CD1c-positive myeloid dendritic cell (primary cell): ENCODE data around the gene LAMA2.

Experiments
- DNase-seq: peaks from one replicate; pipeline ENCODE4 v3.0.0-alpha.2; 2016; ENCODE audit errors: extremely low spot score

The LAMA2 gene

GRCh38 chr6:128882991-128883611 lies at the start of gene LAMA2:
LAMA2 (plus strand) TSS chr6:128883138; CDS start chr6:128883246, 108 bp downstream.
- no peak for DNase-seq

GRCh38 chr6:128836761-128837160 lies 46.2 kb upstream of the LAMA2 start:
- DNase-seq: no peak

GRCh38 chr6:128841518-128841917 lies 41.4 kb upstream of the LAMA2 start:
- no peak for DNase-seq

GRCh38 chr6:128844598-128844997 lies 38.3 kb upstream of the LAMA2 start:
- DNase-seq: no peak

GRCh38 chr6:128847431-128848210 lies 35.3 kb upstream of the LAMA2 start:
- DNase-seq: no peak

- DNase-seq: no peak
These were observed 34.6 kb upstream of the LAMA2 start for GRCh38 chr6:128848212-128848935.

GRCh38 chr6:128855581-128856085 lies 27.3 kb upstream of the LAMA2 start:
- no peak for DNase-seq

GRCh38 chr6:128857806-128858205 lies 25.1 kb upstream of the LAMA2 start:
- DNase-seq: no peak

- DNase-seq: no peak
These were observed 22.2 kb upstream of the LAMA2 start for GRCh38 chr6:128860782-128861181.

GRCh38 chr6:128863983-128864382 lies 19.0 kb upstream of the LAMA2 start:
- DNase-seq: no peak

- no peak for DNase-seq
These were observed 12.2 kb upstream of the LAMA2 start for GRCh38 chr6:128870746-128871145.

- DNase-seq: no peak
These were observed 8.1 kb upstream of the LAMA2 start for GRCh38 chr6:128874863-128875262.

GRCh38 chr6:128882560-128882959 lies 378 bp upstream of the LAMA2 start:
- DNase-seq: no peak

GRCh38 chr6:128883906-128884305 lies 968 bp downstream of the LAMA2 start:
- DNase-seq: no peak

- DNase-seq: no peak
These were observed 2.4 kb downstream of the LAMA2 start for GRCh38 chr6:128885381-128885780.

- DNase-seq: no peak
These were observed 3.8 kb downstream of the LAMA2 start for GRCh38 chr6:128886706-128887105.

GRCh38 chr6:128888444-128889175 lies 5.7 kb downstream of the LAMA2 start:
- no peak for DNase-seq

- DNase-seq: no peak
These were observed 6.9 kb downstream of the LAMA2 start for GRCh38 chr6:128889870-128890269.

- no peak for DNase-seq
These were observed 9.1 kb downstream of the LAMA2 start for GRCh38 chr6:128892079-128892478.

- DNase-seq: no peak
These were observed 16.6 kb downstream of the LAMA2 start for GRCh38 chr6:128899341-128900050.

- DNase-seq: no peak
These were observed 20.8 kb downstream of the LAMA2 start for GRCh38 chr6:128903715-128904114.
